ENCODE data around the gene SERPINB4. TPM values are rescaled to one million over a fixed set of nuclear protein-coding genes. Genes with fewer than 3 reads are reported as not detected.
A peak's percentile ranks its signal among the peaks of the same experiment; 100 is the strongest.

Gene SERPINB4
- total RNA-seq, 2 donors from 2014 or later = not detected

- no peak overlapping the region for H3K27ac Mint-ChIP-seq
- H3K9me3 Mint-ChIP-seq = no peaks in the 10 kb centered on the region
- ATAC-seq (replicated peaks) = peak; percentile 44
- H3K4me1 Mint-ChIP-seq = no peaks in the 10 kb centered on the region
- H3K27me3 Mint-ChIP-seq = peaks cover 8% of the 10 kb centered on the region
- H3K4me3 Mint-ChIP-seq = no peak overlapping the region
- no peaks in the 10 kb centered on the region for H3K36me3 Mint-ChIP-seq (ENCODE audit: low read depth)
Measured at GRCh38 chr18:63604791-63605567, 39.1 kb downstream of the SERPINB4 start.

DNA sequence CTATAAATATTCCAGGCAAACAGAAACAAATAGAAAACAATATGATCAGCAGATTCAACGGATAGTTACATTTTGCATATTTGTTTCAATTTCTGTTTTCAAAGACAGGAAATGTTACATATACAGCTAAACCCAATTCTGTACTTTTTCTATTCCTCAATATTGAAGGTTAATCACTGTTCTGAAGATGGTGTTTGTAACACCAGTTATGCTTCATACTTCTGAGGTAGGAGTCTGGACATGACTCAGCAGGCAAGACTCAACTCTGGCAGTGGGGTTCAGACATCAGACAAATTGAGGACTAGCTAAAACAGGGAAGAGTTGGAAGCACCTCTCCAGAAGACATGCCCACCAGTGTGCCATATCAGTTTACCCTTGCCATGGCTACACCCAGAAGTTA lies 40.3 kb downstream of the SERPINB4 start:
- Mint-ChIP-seq H3K36me3 (ENCODE audit: low read depth) (no peaks in the 10 kb centered on the region), H3K27ac (no peak overlapping the region), H3K27me3 (peaks cover 8% of the 10 kb centered on the region), H3K9me3 (no peaks in the 10 kb centered on the region), H3K4me3 (no peak overlapping the region), H3K4me1 (no peaks in the 10 kb centered on the region)
- ATAC-seq (replicated peaks) = peak; percentile 51

- peaks cover 8% of the 10 kb centered on the region for H3K27me3 Mint-ChIP-seq
- H3K4me3 Mint-ChIP-seq = no peak overlapping the region
- no peaks in the 10 kb centered on the region for H3K36me3 Mint-ChIP-seq (ENCODE audit: low read depth)
- no peak overlapping the region for H3K27ac Mint-ChIP-seq
- ATAC-seq (replicated peaks) = no peak
- H3K9me3 Mint-ChIP-seq = no peaks in the 10 kb centered on the region
- H3K4me1 Mint-ChIP-seq = no peaks in the 10 kb centered on the region
Measured at GRCh38 chr18:63603355-63603754, 40.7 kb downstream of the SERPINB4 start.

- Mint-ChIP-seq H3K9me3 (no peaks in the 10 kb centered on the region), H3K27ac (no peak overlapping the region), H3K4me1 (no peaks in the 10 kb centered on the region), H3K4me3 (no peak overlapping the region), H3K36me3 (ENCODE audit: low read depth) (no peaks in the 10 kb centered on the region), H3K27me3 (peaks cover 6% of the 10 kb centered on the region)
- ATAC-seq (replicated peaks) = no peak
Measured at GRCh38 chr18:63596964-63597363, 47.1 kb downstream of the SERPINB4 start.

GRCh38 chr18:63592471-63592870 lies 51.6 kb downstream of the SERPINB4 start:
- Mint-ChIP-seq H3K36me3 (ENCODE audit: low read depth) (no peaks in the 10 kb centered on the region), H3K9me3 (no peaks in the 10 kb centered on the region), H3K4me3 (no peak overlapping the region), H3K4me1 (no peaks in the 10 kb centered on the region), H3K27me3 (peaks cover 3% of the 10 kb centered on the region), H3K27ac (no peak overlapping the region)
- ATAC-seq (replicated peaks) = no peak

GRCh38 chr18:63591725-63592124 lies 52.3 kb downstream of the SERPINB4 start:
- Mint-ChIP-seq H3K4me1 (no peaks in the 10 kb centered on the region), H3K27me3 (peaks cover 3% of the 10 kb centered on the region), H3K27ac (no peak overlapping the region), H3K36me3 (ENCODE audit: low read depth) (no peaks in the 10 kb centered on the region), H3K9me3 (no peaks in the 10 kb centered on the region), H3K4me3 (no peak overlapping the region)
- no peak for ATAC-seq (replicated peaks)

DNA sequence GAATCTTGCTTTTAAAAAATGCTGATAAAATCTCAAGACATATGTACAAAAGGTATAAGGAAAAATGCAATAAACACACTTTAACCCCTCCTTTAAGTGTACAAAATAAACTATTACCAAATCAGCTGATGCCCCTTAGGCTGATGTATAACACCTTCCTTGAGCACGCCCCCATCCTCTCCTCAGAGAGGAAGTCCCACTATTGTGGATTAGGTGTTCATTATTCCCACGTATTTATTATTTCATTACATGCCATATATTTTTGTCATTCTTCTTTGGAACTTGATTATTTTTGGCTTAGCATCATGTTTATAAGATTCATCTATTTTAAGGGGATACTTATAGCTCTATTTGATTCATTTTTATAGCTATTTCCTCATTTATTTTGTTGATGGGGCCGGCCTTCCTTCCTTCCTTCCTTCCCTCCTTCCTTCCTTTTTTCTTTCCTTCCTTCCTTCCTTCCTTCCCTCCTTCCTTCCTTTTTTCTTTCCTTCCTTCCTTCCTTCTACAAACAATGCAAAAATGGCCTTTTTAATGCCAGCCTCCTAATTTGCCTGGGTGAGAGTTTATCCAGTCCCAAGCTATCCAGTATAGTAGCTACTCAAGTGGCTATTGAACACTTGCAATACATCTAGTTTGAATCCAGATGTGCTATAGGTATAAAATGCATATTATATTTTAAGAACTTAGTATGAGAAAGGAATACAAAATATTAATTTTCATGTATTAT lies 52.9 kb downstream of the SERPINB4 start:
- no peaks in the 10 kb centered on the region for H3K4me1 Mint-ChIP-seq
- ATAC-seq (replicated peaks) = no peak
- no peaks in the 10 kb centered on the region for H3K9me3 Mint-ChIP-seq
- H3K27ac Mint-ChIP-seq = no peak overlapping the region
- no peaks in the 10 kb centered on the region for H3K36me3 Mint-ChIP-seq (ENCODE audit: low read depth)
- H3K27me3 Mint-ChIP-seq = peaks cover 3% of the 10 kb centered on the region
- H3K4me3 Mint-ChIP-seq = no peak overlapping the region

GRCh38 chr18:63590373-63590772 lies 53.7 kb downstream of the SERPINB4 start:
- H3K4me3 Mint-ChIP-seq = no peak overlapping the region
- no peak for ATAC-seq (replicated peaks)
- H3K27ac Mint-ChIP-seq = no peak overlapping the region
- H3K4me1 Mint-ChIP-seq = no peaks in the 10 kb centered on the region
- H3K27me3 Mint-ChIP-seq = peaks cover 9% of the 10 kb centered on the region
- no peaks in the 10 kb centered on the region for H3K9me3 Mint-ChIP-seq
- no peaks in the 10 kb centered on the region for H3K36me3 Mint-ChIP-seq (ENCODE audit: low read depth)

GRCh38 chr18:63588909-63589308 lies 55.1 kb downstream of the SERPINB4 start:
- H3K27ac Mint-ChIP-seq = no peak overlapping the region
- H3K4me3 Mint-ChIP-seq = no peak overlapping the region
- H3K27me3 Mint-ChIP-seq = peaks cover 16% of the 10 kb centered on the region
- ATAC-seq (replicated peaks) = no peak
- H3K9me3 Mint-ChIP-seq = no peaks in the 10 kb centered on the region
- no peaks in the 10 kb centered on the region for H3K4me1 Mint-ChIP-seq
- no peaks in the 10 kb centered on the region for H3K36me3 Mint-ChIP-seq (ENCODE audit: low read depth)

Other genes starting within 250 kb of the SERPINB4 start
- 10 to 100 TPM; 63.8 to 72.3 TPM for gene VPS4B, start 221.8 kb downstream of the SERPINB4 start, total RNA-seq
- gene SERPINB5, start 167.3 kb downstream of the SERPINB4 start, total RNA-seq = not detected
- gene SERPINB12, start 101.9 kb downstream of the SERPINB4 start, total RNA-seq = not detected
- not detected for gene SERPINB13, start 56.9 kb downstream of the SERPINB4 start, total RNA-seq
- not detected for gene SERPINB3, start 17.6 kb upstream of the SERPINB4 start, total RNA-seq
- gene SERPINB11, start 58.7 kb upstream of the SERPINB4 start, total RNA-seq = not detected
- not detected for gene SERPINB7, start 131.2 kb upstream of the SERPINB4 start, total RNA-seq
- gene SERPINB2, start 243.4 kb upstream of the SERPINB4 start, total RNA-seq = not detected